ENCODE results near the gene GJD3. TPM values are rescaled to one million over a fixed set of nuclear protein-coding genes. Genes with fewer than 3 reads are reported as not detected.

GJD3 gene
- total and polyA plus RNA-seq, 2 of the 4 experiments (the other 2 are of a cell fraction) = 0.10 TPM; not detected in 1

GRCh38 chr17:40345994-40346764 is 18.4 kb downstream of the GJD3 start:
- H3K4ac ChIP-seq (ENCODE audit: low read depth, low read length) = peak overlapping the region; percentile 96
- peak overlapping the region; percentile 17; the same call in 1 of the 2 replicates for H2BK20ac ChIP-seq (ENCODE audit: low read depth, low read length)
- ChIA-PET CTCF (no interaction called here), POLR2A (ENCODE audit: unreplicated experiment) (no interaction called here)
- H3K4me1 ChIP-seq (ENCODE audit: control insufficient read depth, insufficient read depth, low read length) = peaks cover 59% of the 10 kb centered on the region
- H3K27ac ChIP-seq (ENCODE audit: insufficient read depth, low read length) = peak overlapping the region; percentile 87
- peak overlapping the region; percentile 92 for H2AK9ac ChIP-seq (replicated peaks; ENCODE audit: low read depth, low read length, poor library complexity)
- no peaks in the 10 kb centered on the region for H3K9me3 ChIP-seq (ENCODE audit: control insufficient read depth, insufficient read depth, low read length)
- DNase-seq (no peak), ATAC-seq (ENCODE audit: low read depth) (no peak)
- peak overlapping the region; percentile 49 for H2BK15ac ChIP-seq (ENCODE audit: low read depth, low read length)
- H4K5ac ChIP-seq (ENCODE audit: low read depth, low read length) = peak overlapping the region; percentile 10
- intact Hi-C loops (cut with micrococcal nuclease) = no loop called here
- peak overlapping the region; percentile 64 for H4K91ac ChIP-seq (ENCODE audit: insufficient read depth, low read depth, low read length)
- H2AFZ ChIP-seq (replicated peaks; ENCODE audit: low read length, poor library complexity) = peak overlapping the region; percentile 84
- H3K36me3 ChIP-seq (ENCODE audit: control insufficient read depth, insufficient read depth, low read length) = peaks cover 23% of the 10 kb centered on the region
- no peaks in the 10 kb centered on the region for H3K27me3 ChIP-seq (ENCODE audit: control insufficient read depth, insufficient read depth, low read length)
- H3K56ac ChIP-seq (ENCODE audit: extremely low read depth, insufficient read depth, low read length) = no peak overlapping the region
- peak overlapping the region; percentile 6; the same call in 1 of the 2 replicates for H3K23ac ChIP-seq (ENCODE audit: low read depth, low read length)
- peak overlapping the region; percentile 13 to 48; a peak in 2 of 4 replicates for H4K8ac ChIP-seq (ENCODE audit: low read depth in 2 of 2, low read length in 2 of 2)
- peak overlapping the region; percentile 82 for H3K4me3 ChIP-seq (ENCODE audit: insufficient read depth, low read depth, low read length)
- peak overlapping the region; percentile 55 for H3K9ac ChIP-seq (ENCODE audit: low read depth, low read length)
- dilution Hi-C loops (cut with HindIII; ENCODE audit: low sequenced_read_pairs, unreplicated experiment) = no loop called here
- BruUV-seq (replicated peaks) = no TSS peak
- peak overlapping the region; percentile 83 for H3K4me2 ChIP-seq (ENCODE audit: low read depth, low read length)
- 39% methylated on average over 3 of the region's 11 CpGs; no CpG with 5 or more reads in 1 of the 2 experiments for WGBS, 2 experiments (ENCODE audit: extremely low coverage in 2 of 2, insufficient read length in 1 of 2)
- H3K9me1 ChIP-seq (ENCODE audit: insufficient read depth, low read length) = peaks cover 23% of the 10 kb centered on the region
- peak overlapping the region; percentile 20 for H3K18ac ChIP-seq (ENCODE audit: low read depth, low read length)
- TF ChIP-seq MAZ (IDR thresholded peaks at IDR 0.05; ENCODE audit: borderline replicate concordance, low read depth, low read length) (no peak), FOS (IDR thresholded peaks at IDR 0.05; ENCODE audit: low read depth, low read length) (no peak), MXI1 (IDR thresholded peaks at IDR 0.05; ENCODE audit: borderline replicate concordance, low read depth, low read length) (no peak), SMC3 (IDR thresholded peaks at IDR 0.05; ENCODE audit: low read depth, low read length) (no peak), CEBPB (IDR thresholded peaks at IDR 0.05; ENCODE audit: low read depth, low read length) (no peak), NFE2L2 (IDR thresholded peaks at IDR 0.05; ENCODE audit: low read depth, low read length) (no peak), BHLHE40 (IDR thresholded peaks at IDR 0.05; ENCODE audit: low read depth, low read length) (no peak)
- TF ChIP-seq, protein P1, sequence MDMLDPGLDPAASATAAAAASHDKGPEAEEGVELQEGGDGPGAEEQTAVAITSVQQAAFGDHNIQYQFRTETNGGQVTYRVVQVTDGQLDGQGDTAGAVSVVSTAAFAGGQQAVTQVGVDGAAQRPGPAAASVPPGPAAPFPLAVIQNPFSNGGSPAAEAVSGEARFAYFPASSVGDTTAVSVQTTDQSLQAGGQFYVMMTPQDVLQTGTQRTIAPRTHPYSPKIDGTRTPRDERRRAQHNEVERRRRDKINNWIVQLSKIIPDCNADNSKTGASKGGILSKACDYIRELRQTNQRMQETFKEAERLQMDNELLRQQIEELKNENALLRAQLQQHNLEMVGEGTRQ (IDR thresholded peaks at IDR 0.05; ENCODE audit: low read depth, low read length) = no peak
- in situ Hi-C loops (cut with MboI; ENCODE audit: low sequenced_read_pairs) = no loop called here
- peak overlapping the region; percentile 85 for H2BK5ac ChIP-seq (ENCODE audit: low read depth, low read length, poor library complexity, severe bottlenecking)
- peaks cover 59 to 94% of the 10 kb centered on the region in 2 experiments for H3K79me1 ChIP-seq (ENCODE audit: low read depth in 1 of 2, low read length in 2 of 2)
- peak overlapping the region; percentile 50 for H2AK5ac ChIP-seq (ENCODE audit: low read depth, low read length)
- peak overlapping the region; percentile 57 for H3K14ac ChIP-seq (replicated peaks; ENCODE audit: low read depth, low read length)
- H2BK120ac ChIP-seq (ENCODE audit: low read depth, low read length) = peak overlapping the region; percentile 83; the same call in 1 of the 2 replicates
- peaks cover 65% of the 10 kb centered on the region for H4K20me1 ChIP-seq (ENCODE audit: insufficient read depth, low read length)
